ENCODE measurements around the gene NTF3. TPM values are rescaled to one million over a fixed set of nuclear protein-coding genes. Genes with fewer than 3 reads are reported as not detected.

NTF3 gene
- total and polyA plus RNA-seq, 12 donors, result 0.20 to 2.2 (median 0.79) TPM; not detected in 1

DNA sequence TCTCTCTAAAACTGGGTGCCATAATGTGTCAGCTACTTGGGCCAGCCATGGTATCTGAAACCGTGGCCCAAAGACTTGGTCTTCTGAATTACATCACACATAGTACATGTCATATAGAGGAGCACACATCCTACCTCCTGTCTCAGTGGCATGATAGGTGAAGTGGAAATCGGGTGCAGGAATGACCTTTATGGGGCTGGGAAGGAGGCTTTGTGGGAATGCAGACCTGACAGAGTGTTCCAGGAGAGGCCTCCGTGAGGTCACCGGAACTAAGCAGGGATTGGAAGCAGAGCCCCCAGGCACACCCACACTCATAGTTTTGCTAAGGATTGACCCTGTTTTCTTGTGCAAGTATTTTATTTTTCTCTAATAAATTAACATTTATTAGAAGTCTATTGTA is 82.6 kb downstream of the NTF3 start:
- TF ChIP-seq, protein P1, sequence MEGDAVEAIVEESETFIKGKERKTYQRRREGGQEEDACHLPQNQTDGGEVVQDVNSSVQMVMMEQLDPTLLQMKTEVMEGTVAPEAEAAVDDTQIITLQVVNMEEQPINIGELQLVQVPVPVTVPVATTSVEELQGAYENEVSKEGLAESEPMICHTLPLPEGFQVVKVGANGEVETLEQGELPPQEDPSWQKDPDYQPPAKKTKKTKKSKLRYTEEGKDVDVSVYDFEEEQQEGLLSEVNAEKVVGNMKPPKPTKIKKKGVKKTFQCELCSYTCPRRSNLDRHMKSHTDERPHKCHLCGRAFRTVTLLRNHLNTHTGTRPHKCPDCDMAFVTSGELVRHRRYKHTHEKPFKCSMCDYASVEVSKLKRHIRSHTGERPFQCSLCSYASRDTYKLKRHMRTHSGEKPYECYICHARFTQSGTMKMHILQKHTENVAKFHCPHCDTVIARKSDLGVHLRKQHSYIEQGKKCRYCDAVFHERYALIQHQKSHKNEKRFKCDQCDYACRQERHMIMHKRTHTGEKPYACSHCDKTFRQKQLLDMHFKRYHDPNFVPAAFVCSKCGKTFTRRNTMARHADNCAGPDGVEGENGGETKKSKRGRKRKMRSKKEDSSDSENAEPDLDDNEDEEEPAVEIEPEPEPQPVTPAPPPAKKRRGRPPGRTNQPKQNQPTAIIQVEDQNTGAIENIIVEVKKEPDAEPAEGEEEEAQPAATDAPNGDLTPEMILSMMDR (IDR thresholded peaks at IDR 0.05), result no peak
- Histone ChIP-seq H3K27ac (no peak overlapping the region), H3K4me3 (no peak overlapping the region), H3K9me3 (no peaks in the 10 kb centered on the region), H3K27me3 (peaks cover 0 to 26% (median 4%) of the 10 kb centered on the region in 7 donors), H3K4me1 (peaks cover 0 to 23% (median 5%) of the 10 kb centered on the region in 9 donors), H3K36me3 (no peaks in the 10 kb centered on the region)
- intact Hi-C loops (cut with DNase I), result no loop called here
- DNase-seq (no peak), ATAC-seq (no peak)
- WGBS, 2 donors, result 95 to 96% methylated on average over 4 of the region's 4 CpGs

- Histone ChIP-seq H3K27ac (no peak overlapping the region), H3K9me3 (no peaks in the 10 kb centered on the region), H3K27me3 (peaks cover 0 to 18% (median 0%) of the 10 kb centered on the region in 7 donors), H3K36me3 (no peaks in the 10 kb centered on the region), H3K4me3 (no peak overlapping the region), H3K4me1 (peaks cover 0 to 18% (median 5%) of the 10 kb centered on the region in 9 donors)
- TF ChIP-seq, protein P1 (IDR thresholded peaks at IDR 0.05), result no peak
- WGBS, 2 donors, result 98 to 100% methylated on average over 1 of the region's 1 CpG
- intact Hi-C loops (cut with DNase I), result no loop called here
- DNase-seq, result no peak
- ATAC-seq, result no peak
Observed at GRCh38 chr12:5515458-5515857, 83.5 kb downstream of the NTF3 start.

DNA sequence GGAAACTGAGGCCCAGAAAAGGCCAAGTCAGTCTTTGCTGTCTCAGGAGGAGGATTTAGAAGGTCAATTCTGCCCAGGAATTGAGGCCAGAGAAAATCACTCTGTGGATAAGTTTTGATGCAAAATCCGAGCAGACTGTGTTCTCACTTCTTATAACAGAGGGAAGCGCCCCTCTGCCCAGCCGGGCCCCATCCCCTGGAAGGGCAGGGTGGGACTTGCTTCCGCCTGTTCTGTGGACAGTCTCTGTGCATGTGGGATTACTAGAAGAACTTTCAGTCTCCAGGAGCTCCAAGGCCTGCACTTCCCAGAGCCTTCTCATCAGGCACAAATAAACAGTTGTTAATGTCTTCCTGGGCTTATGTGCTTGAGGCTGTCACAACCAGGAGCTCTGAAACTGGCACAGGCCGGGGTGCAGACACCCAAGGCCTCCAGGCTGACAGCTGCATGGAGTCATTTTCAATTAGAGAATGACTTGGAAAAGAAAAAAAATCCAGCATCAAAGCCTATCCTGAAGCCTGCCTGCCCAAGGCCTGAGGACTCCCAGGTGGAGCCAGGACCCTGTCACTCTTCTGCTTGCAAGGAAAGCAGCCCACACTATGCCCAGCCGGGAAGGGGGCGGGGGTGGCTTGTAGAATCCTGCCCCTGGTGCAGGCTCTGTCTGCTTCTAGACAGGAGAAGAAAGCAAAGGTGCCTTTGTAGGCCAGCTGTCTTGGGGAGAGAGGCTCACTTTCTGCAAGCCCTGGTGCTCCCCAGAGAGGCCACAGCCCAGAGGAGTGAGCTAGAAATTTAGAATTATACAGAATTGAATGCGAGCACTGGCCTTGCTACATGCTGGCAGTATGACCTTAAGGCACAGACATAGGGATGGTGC is 84.7 kb downstream of the NTF3 start:
- 94 to 96% methylated on average over 8 of the region's 8 CpGs for WGBS, 2 donors
- TF ChIP-seq, protein P1 (IDR thresholded peaks at IDR 0.05), result no peak
- intact Hi-C loops (cut with DNase I), result no loop called here
- H3K4me1 ChIP-seq, result peaks cover 0 to 6% (median 3%) of the 10 kb centered on the region in 9 donors
- no peak for DNase-seq
- H3K9me3 ChIP-seq, result no peaks in the 10 kb centered on the region
- H3K36me3 ChIP-seq, result no peaks in the 10 kb centered on the region
- ATAC-seq, result no peak
- H3K27ac ChIP-seq, result no peak overlapping the region
- no peak overlapping the region for H3K4me3 ChIP-seq
- H3K27me3 ChIP-seq, result peaks cover 0 to 11% (median 0%) of the 10 kb centered on the region in 7 donors

DNA sequence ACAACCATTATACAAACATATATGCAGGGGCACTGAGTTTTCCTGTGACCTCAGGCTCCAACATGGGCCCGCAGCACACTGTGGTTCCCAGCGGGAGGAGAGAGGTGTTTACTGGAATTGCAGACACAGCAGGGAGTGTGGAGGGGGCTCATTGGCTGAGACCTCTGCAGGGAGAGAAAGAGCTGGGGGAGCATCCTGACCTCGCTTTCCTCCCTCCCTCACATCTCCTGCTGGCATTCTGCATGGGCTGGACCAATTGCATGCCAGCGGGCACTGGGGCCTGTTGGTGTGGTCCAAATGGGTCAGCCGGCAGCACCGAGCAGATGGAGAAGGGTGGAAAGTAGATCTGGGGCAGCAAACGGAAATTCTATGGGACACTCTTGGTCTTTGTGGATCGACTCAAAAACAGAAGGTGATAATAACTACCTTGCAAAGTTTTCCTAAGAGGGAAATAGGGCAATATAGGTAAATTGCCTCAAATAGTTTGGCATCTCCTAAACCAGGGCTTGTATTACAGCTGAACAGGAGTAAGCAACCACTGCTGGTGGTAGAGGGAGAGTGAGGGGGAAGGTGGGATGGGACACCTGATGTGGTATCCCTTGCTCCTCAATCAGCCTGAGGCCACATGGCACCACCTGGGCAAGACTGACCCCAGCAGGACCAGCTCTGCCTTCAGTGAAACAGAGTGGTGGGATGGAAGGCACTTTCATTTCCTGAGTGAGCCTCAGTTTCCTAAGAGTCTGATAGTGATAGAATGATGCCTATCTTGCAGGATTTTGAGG is 86.9 kb downstream of the NTF3 start:
- H3K4me1 ChIP-seq, result no peaks in the 10 kb centered on the region
- peaks cover 0 to 5% (median 0%) of the 10 kb centered on the region in 7 donors for H3K27me3 ChIP-seq
- H3K9me3 ChIP-seq, result no peaks in the 10 kb centered on the region
- H3K4me3 ChIP-seq, result no peak overlapping the region
- WGBS, 2 donors, result 92 to 94% methylated on average over 8 of the region's 8 CpGs
- H3K36me3 ChIP-seq, result no peaks in the 10 kb centered on the region
- H3K27ac ChIP-seq, result no peak overlapping the region
- intact Hi-C loops (cut with DNase I), result no loop called here
- TF ChIP-seq, protein P1 (IDR thresholded peaks at IDR 0.05), result no peak
- ATAC-seq, result no peak
- DNase-seq, result no peak

Data from heart right ventricle (tissue), 16 donors.